NB4 (cell line): ENCODE measurements around the gene ACAT1.

Experiments used
- DNase-seq: peaks from one replicate; pipeline ENCODE4 v3.0.0; 2010; ENCODE audit warnings: low read depth
- H3K4me3 ChIP-seq: one replicate; pipeline ENCODE4 v1.5.1; 2011; ENCODE audit warnings: mild to moderate bottlenecking, low read depth, low read length, moderate library complexity
- MYC ChIP-seq: IDR thresholded peaks from 2 replicates; pipeline ENCODE4 v1.6.1; 2011; ENCODE audit warnings: low read depth, low read length
- POLR2A ChIP-seq: IDR thresholded peaks from 2 replicates; pipeline ENCODE4 v1.6.1; 2011; ENCODE audit warnings: mild to moderate bottlenecking; ENCODE audit not compliant: insufficient read length; ENCODE audit errors: extremely low read depth
- TF ChIP-seq, protein P1 (sequence below): IDR thresholded peaks from 2 replicates; pipeline ENCODE4 v1.6.1; 2011; ENCODE audit warnings: low read depth, low read length
- TF ChIP-seq, protein P2 (sequence below): IDR thresholded peaks from one replicate; pipeline ENCODE4 v1.5.1; 2012; ENCODE audit warnings: low read depth, low read length

ACAT1 gene

DNA sequence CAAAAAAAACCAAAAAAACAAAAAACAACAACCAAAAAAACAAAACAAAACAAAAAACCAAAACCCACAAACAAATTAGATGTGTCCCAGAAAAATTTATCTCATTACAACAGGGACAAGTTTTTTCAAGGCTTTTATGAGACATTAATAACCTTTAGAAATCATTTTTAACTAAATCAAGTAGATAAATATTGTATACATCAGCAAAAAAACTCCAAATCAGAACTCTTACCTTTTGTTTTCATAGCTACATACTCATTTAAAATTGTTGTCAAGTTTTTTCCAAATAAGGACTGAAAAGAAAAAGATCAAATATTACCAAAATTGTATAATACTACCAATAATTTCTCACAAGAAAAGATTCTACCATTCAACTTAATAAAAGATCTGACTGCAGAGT, 72.4 kb downstream of the ACAT1 start:
- TF ChIP-seq POLR2A (no peak), MYC (no peak)
- TF ChIP-seq, protein P1, sequence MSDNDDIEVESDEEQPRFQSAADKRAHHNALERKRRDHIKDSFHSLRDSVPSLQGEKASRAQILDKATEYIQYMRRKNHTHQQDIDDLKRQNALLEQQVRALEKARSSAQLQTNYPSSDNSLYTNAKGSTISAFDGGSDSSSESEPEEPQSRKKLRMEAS: no peak
- TF ChIP-seq, protein P2, sequence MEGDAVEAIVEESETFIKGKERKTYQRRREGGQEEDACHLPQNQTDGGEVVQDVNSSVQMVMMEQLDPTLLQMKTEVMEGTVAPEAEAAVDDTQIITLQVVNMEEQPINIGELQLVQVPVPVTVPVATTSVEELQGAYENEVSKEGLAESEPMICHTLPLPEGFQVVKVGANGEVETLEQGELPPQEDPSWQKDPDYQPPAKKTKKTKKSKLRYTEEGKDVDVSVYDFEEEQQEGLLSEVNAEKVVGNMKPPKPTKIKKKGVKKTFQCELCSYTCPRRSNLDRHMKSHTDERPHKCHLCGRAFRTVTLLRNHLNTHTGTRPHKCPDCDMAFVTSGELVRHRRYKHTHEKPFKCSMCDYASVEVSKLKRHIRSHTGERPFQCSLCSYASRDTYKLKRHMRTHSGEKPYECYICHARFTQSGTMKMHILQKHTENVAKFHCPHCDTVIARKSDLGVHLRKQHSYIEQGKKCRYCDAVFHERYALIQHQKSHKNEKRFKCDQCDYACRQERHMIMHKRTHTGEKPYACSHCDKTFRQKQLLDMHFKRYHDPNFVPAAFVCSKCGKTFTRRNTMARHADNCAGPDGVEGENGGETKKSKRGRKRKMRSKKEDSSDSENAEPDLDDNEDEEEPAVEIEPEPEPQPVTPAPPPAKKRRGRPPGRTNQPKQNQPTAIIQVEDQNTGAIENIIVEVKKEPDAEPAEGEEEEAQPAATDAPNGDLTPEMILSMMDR: no peak
- DNase-seq: no peak

DNA sequence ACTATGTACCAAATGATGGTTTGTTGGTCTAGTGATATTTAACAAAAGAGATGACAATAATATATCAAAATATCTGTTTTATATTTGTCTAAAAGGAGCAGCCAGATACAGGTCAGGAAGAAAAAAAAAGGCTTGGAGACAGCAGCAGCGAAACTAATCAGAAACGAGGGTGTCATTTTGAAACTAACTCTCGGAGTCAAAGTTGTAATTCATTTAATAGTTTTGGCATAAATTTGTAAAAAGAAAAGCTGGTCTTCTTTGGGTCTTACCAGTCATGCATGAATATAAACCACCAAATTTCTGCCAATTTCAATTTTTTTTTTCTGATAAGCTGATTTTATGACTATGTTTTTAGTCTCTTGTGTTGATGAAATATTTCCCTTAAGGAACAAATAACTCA, 75.5 kb downstream of the ACAT1 start:
- H3K4me3 ChIP-seq: no peak overlapping the region
- DNase-seq: no peak
- TF ChIP-seq, protein P1: no peak
- TF ChIP-seq MYC (no peak), POLR2A (no peak)
- TF ChIP-seq, protein P2: no peak

More for the DNA sequence above, 72.4 kb downstream of the ACAT1 start:
- no peak overlapping the region for H3K4me3 ChIP-seq
